Neural crest cell (in vitro differentiated cells): ENCODE measurements around the gene SFTPA2. TPM values are rescaled to one million over a fixed set of nuclear protein-coding genes. Genes with fewer than 3 reads are reported as not detected.

Experiments used
- DNase-seq: peaks from one replicate; pipeline ENCODE4 v3.0.0; 2021; ENCODE audit warnings: low read depth, mixed read lengths, low spot score
- H3K27ac Mint-ChIP-seq: one replicate; pipeline ENCODE4 v1.8.0; 2021; ENCODE audit warnings: mild to moderate bottlenecking, mixed read lengths; ENCODE audit not compliant: unreplicated experiment
- H3K27me3 Mint-ChIP-seq: 2 replicates; pipeline ENCODE4 v1.8.0; 2021; ENCODE audit warnings: low read depth, mild to moderate bottlenecking, mixed read lengths
- H3K36me3 Mint-ChIP-seq: 2 replicates; pipeline ENCODE4 v1.8.0; 2021; ENCODE audit warnings: low read depth, mild to moderate bottlenecking, mixed read lengths
- H3K4me1 Mint-ChIP-seq: 2 replicates; pipeline ENCODE4 v1.8.0; 2021; ENCODE audit warnings: mixed read lengths
- H3K4me3 Mint-ChIP-seq: one replicate; pipeline ENCODE4 v1.8.0; 2021; ENCODE audit warnings: mild to moderate bottlenecking, mixed read lengths
- H3K9me3 Mint-ChIP-seq: 2 replicates; pipeline ENCODE4 v1.8.0; 2021; ENCODE audit warnings: mixed read lengths
- long read RNA-seq: library from polyadenylated mRNA; unstranded; transcript quantifications from one replicate; pipeline ENCODE4 v2.0.0, GENCODE V29; 2020
- total RNA-seq: library from RNA; stranded (reverse); gene quantifications from 2 replicates; pipeline ENCODE4 v1.2.1, GENCODE V29; 2021
- TF ChIP-seq, protein P1 (sequence below): fragments of 200-600 bp; sonication (generic); conservative IDR thresholded peaks from 2 replicates; pipeline ENCODE4 v1.5.0; 2021; ENCODE audit warnings: antibody characterized with exemption, mild to moderate bottlenecking

The SFTPA2 gene
- not detected in 2 replicates for total RNA-seq
- long read RNA-seq: 0 reads

DNA sequence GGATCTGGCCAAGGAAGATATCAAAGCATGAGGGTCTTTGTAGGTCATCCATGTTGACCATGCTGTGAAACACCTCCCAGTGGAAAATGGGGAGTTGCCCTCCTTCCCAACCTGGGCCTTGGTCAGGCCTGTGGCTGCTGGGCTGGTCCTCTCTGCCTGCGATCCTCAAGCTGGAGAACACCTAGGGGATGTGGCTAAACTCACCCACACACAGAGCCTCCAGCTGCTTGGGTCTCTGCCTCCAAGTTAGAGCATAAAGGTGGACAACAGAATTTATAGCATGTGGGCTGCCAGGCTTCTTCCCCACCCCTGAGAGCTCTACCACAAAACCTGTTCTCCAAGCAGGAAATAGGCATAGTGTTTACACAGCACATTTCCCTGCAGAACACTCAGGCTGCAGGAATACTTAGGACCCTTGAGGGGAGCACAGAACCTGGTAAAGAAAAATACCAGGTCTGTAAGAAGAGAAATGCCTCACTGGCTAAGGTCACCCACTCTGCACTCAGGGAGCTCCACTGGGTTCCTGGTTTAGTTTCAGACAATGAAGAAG lies at the start of gene SFTPA2:
TSS of gene SFTPA2 (minus strand) at position 248 of the 550 bp plus-strand sequence. CDS start 924 bp downstream, outside the sequence.
- H3K27ac Mint-ChIP-seq: no peak within 1 kb of the TSS
- TF ChIP-seq, protein P1, sequence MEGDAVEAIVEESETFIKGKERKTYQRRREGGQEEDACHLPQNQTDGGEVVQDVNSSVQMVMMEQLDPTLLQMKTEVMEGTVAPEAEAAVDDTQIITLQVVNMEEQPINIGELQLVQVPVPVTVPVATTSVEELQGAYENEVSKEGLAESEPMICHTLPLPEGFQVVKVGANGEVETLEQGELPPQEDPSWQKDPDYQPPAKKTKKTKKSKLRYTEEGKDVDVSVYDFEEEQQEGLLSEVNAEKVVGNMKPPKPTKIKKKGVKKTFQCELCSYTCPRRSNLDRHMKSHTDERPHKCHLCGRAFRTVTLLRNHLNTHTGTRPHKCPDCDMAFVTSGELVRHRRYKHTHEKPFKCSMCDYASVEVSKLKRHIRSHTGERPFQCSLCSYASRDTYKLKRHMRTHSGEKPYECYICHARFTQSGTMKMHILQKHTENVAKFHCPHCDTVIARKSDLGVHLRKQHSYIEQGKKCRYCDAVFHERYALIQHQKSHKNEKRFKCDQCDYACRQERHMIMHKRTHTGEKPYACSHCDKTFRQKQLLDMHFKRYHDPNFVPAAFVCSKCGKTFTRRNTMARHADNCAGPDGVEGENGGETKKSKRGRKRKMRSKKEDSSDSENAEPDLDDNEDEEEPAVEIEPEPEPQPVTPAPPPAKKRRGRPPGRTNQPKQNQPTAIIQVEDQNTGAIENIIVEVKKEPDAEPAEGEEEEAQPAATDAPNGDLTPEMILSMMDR: no peak
- no peak within 1 kb of the TSS for H3K4me3 Mint-ChIP-seq
- no peaks in the 10 kb centered on the region for H3K27me3 Mint-ChIP-seq
- H3K4me1 Mint-ChIP-seq: peaks cover 7% of the 10 kb centered on the region
- no peaks in the 10 kb centered on the region for H3K36me3 Mint-ChIP-seq
- no peak for DNase-seq
- no peaks in the 10 kb centered on the region for H3K9me3 Mint-ChIP-seq

DNA sequence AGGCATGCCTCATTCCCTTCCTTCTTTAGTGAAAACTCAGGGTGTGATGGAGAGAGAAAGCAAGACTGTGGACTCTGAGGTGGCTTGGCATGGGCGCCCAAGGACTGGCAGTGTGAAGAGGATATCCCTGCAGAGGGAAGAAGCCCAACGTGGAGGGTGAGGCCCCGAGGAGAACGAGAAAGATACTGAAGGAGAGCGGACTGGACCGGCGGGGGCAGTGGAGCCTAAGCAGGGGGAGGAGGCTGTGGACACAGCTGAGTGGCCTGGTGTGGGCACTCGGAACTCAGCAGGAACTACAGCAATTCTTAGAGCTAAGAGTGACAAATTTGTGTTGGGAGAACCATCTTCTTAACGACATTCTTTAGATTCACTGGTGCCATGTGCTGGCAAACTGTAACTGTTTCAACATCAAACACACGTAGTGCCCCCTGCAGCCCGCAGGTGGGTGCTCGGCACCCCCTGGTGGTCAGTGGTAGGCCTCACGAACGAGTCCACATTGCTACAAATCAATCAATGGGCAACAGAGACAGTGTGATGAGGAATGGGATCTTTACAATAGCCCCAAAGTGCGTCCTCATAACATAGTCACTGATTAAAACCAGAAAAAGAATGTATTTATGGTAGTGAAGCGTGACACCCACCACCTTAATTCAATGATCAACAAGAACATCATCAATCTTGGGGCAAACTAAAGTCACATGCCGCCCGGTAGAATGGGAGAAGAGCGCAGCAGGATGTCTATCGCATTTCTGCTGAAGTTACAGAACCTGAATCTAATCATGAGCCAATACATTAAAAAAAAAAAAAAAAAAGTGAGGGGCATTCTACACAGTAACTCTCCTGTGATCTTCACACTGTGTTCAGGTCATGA lies 48.5 kb upstream of the SFTPA2 start:
- no peak overlapping the region for H3K27ac Mint-ChIP-seq
- TF ChIP-seq, protein P1: peak; percentile 66
- H3K4me3 Mint-ChIP-seq: no peak overlapping the region
- H3K36me3 Mint-ChIP-seq: no peaks in the 10 kb centered on the region
- no peaks in the 10 kb centered on the region for H3K27me3 Mint-ChIP-seq
- H3K4me1 Mint-ChIP-seq: peaks cover 5% of the 10 kb centered on the region
- H3K9me3 Mint-ChIP-seq: no peaks in the 10 kb centered on the region
- DNase-seq: peak; percentile 39

DNA sequence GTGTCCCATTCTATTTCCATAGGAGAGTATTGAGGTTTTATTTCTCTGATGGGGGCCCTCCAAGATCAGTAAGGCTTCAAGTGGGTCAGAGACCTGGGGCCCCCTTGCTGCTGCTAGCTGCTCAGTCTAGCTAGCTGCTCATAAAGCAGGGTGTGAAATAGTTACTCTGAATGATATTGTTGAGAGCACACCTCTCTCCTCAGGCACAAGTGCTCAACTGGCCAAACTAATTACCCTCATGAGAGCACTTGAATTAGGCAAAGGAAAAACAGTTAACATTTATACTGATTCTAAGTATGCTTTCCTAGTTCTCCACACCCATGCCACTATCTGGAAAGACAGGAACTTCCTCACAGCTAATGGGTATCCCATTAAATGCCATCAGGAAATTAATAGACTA lies 45.1 kb upstream of the SFTPA2 start:
- peaks cover 16% of the 10 kb centered on the region for H3K27me3 Mint-ChIP-seq
- no peak for DNase-seq
- H3K27ac Mint-ChIP-seq: no peak overlapping the region
- H3K36me3 Mint-ChIP-seq: no peaks in the 10 kb centered on the region
- H3K4me1 Mint-ChIP-seq: peaks cover 5% of the 10 kb centered on the region
- no peak overlapping the region for H3K4me3 Mint-ChIP-seq
- TF ChIP-seq, protein P1: no peak
- no peaks in the 10 kb centered on the region for H3K9me3 Mint-ChIP-seq

DNA sequence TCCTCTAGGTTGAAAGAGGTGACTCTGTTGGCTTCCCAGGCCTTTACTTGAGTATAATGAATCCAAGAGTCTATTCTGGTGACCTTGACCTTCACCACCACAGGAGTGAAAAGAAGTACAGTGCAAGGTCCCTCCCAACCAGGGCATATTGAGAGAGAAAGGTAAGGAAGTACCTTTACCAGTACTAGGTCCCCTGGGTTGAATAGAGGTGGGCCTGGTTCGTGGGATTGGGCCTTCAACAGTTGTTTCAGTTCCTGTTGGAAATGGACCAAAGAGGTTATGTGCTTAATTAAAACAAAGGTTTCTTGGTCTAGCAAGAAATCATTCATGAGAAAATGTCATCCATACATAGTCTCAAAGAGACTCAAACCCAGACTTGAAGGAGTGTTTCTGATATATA lies 44.1 kb upstream of the SFTPA2 start:
- peaks cover 22% of the 10 kb centered on the region for H3K27me3 Mint-ChIP-seq

DNA sequence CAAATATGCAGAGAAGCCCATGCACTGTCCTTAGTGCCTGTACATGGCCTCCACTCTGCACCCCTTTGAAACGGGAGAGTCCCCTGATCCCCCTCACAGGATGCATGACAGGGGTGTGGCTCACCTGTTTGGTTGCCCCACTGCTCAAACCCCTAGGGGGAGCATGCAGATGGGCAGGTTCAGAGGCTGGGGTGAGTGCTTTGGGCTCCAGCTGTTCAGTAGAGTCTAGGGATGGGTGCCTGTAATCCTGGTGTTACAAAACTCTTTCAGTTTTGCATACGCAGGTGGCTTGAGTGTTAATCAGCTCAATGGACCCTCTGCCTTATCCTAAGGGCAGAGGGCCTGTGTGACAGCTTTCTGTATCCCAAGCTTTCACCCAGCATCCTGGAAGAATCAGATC lies 42.7 kb upstream of the SFTPA2 start:
- H3K9me3 Mint-ChIP-seq: peaks cover 7% of the 10 kb centered on the region
- H3K27me3 Mint-ChIP-seq: peaks cover 28% of the 10 kb centered on the region
- TF ChIP-seq, protein P1: no peak
- DNase-seq: no peak
- no peaks in the 10 kb centered on the region for H3K4me1 Mint-ChIP-seq
- H3K36me3 Mint-ChIP-seq: peaks cover 3% of the 10 kb centered on the region
- H3K4me3 Mint-ChIP-seq: no peak overlapping the region
- H3K27ac Mint-ChIP-seq: no peak overlapping the region

More for the DNA sequence above, 44.1 kb upstream of the SFTPA2 start:
- Mint-ChIP-seq H3K4me1 (peaks cover 5% of the 10 kb centered on the region), H3K4me3 (no peak overlapping the region), H3K9me3 (no peaks in the 10 kb centered on the region), H3K36me3 (no peaks in the 10 kb centered on the region), H3K27ac (no peak overlapping the region)
- DNase-seq: no peak
- TF ChIP-seq, protein P1: no peak
